Measurements from ENCODE around the gene OPTC.

The OPTC gene

DNA sequence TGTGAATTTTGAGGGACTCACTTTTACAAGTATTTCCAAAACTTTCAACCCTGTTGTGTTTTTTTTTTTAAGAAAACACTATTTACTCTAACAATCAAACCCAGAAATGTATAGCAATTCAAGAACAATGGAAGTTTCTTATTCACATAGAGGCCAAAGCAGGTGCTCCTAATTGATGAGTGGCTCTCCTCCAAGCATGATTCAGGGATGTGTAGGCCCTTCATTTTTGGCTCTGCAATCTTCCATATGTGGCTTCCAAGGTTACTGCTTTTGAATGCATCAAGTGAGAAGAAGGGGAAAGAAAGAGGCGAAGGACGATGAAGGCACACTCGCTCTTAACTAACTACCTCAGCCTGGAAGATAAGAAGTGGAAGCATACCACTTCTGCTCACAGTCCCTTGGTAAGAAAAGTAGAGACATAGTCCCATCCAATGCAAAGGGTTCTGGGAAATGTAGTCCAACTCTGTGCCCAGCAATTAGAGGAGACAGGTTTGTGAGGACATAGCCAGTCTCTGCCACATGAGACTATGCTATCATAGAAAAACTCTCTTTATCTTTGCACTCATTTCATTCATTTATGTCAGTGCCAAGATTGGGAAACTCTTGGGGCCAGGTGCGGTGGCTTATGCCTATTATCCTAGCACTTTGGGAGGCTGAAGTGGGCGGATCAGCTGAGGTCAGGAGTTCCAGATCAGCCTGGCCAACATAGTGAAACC, 46.0 kb downstream of the OPTC start:
- DNase-seq = peak; percentile 19

DNA sequence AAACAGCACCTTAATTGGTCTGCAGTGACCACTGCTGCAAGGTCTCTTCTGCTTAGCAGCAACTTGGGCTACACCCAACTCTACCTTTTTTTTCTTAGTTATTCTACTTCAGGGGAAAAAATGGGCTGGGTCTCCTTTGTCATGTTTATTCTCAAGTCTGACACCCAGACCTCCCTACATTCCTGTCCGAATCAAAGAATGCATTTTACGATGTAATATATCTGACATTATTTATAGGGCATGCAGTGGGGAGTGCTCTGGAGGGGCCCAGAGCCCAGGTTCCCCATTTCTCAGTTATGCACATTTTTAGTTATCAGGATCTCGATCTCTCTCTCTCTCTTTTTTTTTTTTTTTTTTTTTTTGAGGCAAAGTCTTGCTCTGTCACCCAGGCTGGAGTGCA, 50.5 kb downstream of the OPTC start:
- peak; percentile 36 for DNase-seq

DNA sequence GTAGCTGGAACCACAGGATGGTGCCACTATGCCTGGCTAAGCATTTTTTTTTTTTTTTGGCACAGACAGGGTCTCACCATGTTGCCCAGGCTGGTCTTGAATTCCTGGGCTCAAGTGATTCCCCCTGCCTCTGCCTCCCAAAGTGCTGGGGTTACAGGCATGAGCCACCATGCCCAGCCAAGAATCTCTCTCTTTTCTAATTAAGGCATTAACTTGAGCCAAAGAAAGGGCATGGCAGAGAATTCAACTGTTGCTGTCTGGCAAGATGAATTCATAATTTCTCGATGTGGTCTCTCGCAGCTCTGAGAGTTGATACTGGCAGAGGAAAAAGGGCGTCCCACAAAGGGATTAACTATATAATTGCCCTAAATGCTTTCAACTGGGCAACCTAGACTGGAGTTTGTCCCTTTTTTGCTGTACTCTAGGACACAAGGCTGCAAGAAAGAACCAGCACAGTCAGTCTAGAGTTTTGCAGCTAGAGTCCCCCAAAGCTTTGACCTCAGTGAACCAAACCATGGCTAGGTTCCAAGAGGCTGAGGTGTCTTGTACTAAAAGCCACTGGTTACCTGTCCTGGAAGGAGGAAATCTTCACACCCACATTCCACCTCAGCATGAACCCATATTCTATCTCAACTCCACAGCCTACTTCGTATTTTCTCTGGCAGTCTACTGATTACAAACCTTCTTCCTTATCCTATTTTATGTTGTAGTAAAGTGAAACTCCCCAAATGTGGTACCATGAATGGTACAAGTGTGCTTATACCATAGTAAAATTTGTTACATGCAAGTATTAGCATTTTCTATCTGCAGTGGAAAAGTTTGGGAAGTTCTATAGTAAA, 51.2 kb downstream of the OPTC start:
- no peak for DNase-seq

DNA sequence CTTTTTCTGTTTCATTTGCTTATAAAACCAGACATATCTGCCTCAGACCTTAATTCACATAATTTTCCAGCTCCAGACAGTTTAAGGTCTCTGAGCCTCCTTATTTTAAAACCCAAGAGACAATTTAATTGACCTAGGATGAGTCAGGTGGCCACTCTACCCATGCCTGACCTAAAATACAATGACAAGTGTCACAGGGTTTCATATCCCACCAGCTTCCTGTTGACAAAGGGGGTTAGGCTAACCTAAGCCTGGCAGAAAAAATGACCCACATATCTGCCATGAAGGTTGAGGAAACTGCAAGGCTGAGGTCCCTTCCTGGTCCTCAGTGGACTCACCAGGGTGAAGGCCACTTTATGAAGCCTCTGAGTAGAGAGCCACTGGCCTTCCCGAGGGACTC, 52.3 kb downstream of the OPTC start:
- DNase-seq = no peak

DNA sequence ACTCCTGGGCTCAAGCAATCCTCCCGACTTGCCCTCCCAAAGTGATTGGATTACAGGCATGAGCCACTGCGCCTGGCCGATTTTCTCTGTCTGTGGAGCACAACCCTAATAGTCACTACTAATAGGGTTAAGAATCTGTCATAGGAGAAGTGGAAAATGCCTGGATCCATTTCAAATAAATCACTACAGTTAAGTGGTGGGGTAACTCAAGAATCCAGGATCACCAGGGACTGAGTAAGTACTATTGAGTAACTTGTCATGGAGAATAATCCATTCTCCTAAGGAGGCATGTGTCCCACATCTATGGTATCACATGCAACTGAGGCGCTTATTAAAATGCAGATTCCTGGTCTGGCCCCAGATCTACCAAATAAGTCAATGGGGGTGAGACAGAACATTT, 53.2 kb downstream of the OPTC start:
- no peak for DNase-seq

DNA sequence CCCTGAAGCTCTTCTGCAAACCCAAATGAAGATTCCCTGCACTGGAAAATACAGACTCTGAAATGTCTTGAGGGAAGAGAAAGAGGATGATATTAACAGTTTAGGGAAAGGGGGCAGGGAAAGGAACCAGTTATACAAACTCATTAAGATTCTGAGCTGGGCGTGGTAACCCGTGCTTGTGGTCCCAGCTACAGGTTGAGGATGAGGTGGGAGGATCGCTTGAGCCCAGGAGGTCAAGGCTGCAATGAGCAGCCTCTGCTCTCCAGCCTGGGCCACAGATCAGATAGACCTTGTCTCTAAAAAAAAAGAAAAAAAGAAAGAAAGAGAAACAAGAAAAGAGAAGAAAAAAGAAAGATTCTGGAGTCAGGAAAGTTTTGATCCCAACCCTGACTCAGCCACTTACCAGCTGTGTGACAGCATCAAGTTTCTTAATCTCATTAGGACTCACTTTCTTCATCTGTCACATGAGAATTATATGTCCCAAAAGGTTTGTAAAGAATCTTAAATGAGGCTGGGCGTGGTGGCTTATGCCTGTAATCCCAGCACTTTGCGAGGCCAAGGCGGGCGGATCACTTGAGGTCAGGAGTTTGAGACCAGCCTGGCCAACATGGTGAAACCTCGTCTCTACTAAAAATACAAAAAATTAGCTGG, 53.9 kb downstream of the OPTC start:
- no peak for DNase-seq

DNA sequence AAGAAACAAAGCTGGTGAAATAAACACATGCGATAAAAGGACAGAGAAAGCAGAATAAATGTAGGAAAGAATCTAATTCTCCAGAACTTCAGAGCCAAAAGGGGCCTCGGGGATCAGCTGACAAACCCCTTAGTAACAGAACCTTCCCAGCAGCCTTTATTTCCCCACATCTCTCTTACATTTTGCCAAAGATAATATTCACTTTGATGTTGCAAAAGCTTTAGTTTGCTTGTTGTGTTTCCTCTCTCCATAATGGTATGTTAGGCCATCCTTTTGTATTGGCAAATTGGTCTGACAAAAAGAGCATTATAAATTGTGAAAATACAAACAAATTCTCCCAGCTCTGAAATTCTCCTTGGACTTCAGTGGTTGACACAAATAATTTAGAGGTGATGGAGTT, 54.9 kb downstream of the OPTC start:
- DNase-seq = no peak

DNA sequence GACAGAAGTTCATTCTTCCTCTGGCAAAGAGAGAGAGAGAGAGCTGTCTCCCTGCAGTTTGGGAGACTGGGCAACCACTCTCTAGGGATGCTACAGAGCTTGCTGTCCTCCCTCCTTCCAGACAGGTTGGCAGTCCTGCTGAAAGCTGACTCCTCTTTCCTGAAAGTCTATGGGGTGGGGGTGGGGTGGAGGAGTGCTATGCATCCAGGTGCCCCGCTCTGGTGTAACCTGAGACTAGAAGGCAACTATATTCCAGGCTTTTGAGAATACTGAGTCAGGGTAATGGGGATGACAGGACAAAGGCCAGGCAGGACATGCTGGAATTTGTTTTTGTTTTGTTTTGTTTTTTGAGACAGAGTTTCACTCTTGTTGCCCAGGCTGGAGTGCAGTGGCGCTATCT, 55.4 kb downstream of the OPTC start:
- DNase-seq = no peak

DNA sequence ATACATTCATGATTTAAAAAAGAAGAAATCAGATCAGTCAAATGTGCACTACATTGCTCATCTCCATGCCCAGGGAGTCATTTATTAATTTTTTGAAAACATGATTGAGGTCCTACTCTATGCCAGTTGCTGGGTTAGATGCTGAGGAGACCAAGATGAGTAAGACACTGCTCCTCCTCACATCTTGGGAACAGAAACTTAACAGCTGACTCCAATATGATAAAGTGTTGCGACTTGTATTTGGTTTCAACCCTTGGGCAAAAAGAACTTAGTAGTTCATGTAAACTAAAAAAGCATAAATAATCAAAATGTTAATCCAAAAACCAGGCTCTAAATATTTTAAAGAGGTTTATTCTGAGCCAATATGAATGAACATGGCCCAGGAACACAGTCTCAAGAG, 56.9 kb downstream of the OPTC start:
- DNase-seq = no peak

DNA sequence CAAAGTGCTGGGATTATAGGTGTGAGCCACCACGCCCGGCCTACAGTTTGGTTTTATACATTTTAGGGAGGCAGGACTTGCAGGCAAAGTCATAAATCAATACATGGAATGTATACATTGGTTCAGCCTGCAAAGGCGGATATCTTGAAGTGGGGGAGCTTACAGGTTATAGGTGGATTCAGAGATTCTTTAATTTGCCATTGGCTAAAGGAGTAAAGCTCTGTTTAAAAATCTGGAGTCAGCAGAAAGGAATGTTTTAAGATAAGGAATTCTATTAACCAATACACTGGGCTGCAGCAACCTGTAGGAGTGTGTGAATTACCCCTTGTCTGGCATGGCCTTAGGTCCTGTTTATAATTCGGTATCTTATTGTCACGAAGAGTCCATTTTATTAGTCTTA, 57.6 kb downstream of the OPTC start:
- DNase-seq = no peak

DNA sequence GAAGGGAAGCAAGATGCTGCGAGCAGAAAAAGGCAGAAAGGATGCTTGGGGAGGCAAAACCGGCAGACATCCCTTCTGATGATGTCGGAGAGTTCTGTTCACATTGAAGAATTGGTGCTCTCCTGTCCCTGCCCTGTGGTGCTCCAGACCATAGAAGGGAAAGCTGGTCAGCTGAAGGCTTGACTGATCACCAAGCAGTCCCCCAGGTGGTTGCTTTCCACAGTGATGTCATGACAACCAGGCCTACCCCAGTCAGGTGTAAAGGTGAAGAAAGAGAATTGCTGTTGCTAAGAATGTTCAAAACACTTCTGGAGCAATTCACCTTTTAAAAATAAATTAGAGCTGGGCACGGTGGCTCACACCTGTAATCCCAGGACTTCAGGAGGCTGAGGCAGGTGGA, 59.5 kb downstream of the OPTC start:
- DNase-seq = no peak

DNA sequence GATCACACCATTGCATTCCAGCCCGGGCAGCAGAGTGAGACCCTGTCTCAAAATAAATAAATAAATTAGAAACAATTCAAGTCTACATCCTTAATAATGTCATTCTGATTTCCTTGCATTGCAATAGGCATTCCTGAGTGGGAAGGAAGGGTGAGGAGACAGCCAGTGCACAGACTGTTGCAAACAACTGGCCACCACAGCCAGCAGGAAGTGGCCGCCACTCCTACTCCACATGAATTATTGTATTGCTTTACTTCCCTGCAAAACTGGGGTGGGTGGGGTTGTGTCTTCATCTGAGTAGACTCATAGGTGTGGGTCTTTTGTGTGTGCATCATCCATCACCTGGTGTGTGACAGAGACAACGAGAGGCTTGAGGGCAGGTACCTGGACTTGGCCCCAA, 60.1 kb downstream of the OPTC start:
- DNase-seq = no peak

DNA sequence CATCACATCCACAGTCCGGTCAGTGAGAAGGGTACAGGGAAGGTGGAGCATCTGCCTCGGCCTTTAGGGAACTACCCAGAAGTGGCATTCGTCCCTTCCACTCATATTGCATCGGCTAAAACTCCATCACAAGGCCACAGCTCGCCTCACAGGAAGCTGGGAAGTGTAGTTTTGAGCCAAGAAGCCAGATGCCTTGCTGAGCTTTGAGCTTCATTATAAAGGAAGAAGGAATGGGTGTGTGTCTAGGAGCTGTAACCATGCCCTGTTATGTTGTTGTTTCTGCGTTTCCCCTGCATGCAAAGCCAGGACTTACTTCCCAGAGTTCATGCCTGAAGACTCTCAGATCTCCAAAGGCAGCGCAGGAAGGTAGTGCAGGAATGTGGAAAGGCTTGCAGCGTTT, 61.1 kb downstream of the OPTC start:
- DNase-seq = no peak

DNA sequence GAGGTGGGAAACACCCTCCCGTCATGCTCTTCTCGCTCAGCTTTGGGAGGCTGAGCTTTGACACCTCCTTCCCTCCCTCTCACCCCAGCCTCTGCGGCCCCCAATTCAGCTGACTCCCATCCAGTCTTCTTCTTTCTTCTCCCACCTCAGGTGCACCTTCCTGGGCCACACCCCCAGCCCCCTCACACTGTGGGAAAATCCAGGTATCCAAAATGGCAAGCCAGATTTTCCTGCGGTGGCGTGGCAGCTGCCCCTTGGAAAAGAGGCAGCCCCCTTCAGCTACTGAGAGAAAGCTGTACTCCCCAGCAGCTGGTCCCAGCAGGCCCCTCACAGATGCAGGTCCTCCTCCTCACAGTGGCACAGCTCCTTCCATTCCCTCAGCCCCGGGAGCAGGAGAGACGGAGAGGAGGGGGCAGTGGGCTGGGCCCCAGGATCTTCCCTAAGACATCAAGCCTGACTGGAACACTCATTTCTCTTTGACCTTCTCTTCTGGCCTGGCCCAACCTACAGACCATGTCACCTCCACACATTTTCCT, 61.6 kb downstream of the OPTC start:
- no peak for DNase-seq

DNA sequence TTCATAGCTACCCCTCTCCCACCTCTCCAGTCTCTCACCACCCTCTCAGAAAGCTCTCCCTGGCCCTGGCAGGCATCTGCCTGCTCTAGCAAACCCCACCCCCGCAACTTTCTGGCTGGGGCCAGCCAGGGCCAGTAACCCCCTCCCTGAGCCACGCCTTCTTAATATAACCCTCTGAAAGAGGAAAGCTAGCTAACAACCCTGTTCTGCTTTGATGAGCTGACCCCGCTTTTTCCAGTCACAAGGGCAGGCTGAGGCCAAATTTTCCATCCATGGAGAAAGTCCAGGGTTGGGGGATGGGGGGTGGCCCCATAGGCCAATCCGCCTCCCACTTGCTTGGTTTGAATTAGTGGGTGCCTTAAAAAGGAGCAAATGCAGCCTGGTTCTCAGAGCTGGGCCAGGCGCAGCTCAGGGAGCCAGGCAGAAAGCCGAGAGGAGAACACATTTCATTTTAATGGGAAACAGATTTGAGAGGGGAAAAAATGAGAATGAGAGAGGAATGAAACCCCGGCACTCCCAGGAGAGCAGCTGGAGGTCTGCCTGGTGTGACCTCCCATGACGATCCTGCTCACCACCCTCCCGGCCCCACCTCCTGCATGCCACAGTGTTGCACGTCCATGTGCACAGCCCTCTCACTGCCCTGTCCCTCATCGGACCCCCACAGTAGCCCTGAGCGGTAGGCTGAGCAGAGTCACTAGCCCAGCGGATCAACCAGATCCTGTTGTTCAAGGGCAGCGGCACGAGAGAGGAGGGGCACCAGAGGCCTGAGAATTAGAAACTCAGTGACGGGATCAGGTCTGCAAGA, 62.3 kb downstream of the OPTC start:
- no peak for DNase-seq

DNA sequence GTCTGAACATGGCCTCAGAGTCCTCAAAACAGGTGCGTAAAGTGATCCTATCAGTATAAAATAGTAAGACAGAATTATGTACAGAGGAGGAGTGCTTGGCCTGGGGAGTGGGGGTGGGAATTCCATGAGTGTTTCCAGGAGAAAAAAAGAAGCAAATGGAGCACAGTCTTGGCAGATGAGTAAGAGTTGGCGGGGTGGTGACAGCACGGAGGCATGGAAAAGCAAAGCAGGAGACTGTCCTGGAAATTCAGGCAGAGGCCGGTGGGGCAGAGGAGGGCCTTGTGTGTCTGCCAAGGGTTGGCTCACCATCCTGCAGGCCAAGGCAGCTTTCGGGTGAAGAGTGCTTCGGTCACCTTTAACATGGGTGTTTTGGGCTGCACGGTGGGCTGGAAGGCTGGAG, 63.4 kb downstream of the OPTC start:
- DNase-seq = no peak

DNA sequence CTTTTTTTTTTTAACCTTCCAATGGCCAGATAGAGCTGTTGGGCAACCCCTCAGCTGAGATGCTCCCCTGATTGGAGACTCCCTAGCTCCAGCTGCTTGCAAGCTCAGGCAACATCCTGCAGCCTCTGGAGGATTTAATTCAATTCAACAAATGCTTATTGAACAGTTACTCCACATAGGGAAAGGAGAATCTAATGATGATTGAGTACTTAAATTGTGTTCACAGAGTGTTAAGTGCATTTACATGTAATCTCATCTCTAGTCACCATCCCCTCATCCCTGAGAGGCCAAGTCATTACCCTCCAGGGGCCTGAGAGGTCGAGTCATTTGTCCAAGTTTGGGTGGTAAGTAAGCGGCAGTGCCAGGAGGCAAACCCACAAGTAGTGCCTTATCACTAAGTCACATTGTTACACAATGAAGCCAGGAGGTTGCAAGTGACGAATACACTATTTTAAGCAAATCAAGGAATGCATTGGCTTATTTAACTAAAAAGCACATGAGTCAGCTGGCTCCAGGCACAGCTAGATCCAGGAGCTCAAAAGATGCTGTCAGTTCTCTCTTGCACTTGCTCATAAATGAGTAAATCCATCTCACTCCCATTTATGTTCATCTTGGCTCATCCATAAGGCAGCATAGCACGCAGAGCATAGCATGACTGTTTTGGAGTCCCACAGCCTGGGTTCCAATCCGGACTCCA, 64.3 kb downstream of the OPTC start:
- DNase-seq = peak; percentile 58
